GM21528 (cell line): ENCODE results near the gene ZNF653.
"Not testable (repeated sequence)": the region's sequence is repeated elsewhere in the genome, so short reads cannot be mapped to it uniquely, and the experiment has no call there.

Experiments used
- ATAC-seq: cut with Tn5 transposase; IDR thresholded peaks from one replicate; pipeline ENCODE4 v1.9.1; 2021; ENCODE audit warnings: mild to moderate bottlenecking, moderate library complexity; ENCODE audit not compliant: unreplicated experiment, low FRiP score

The ZNF653 gene

GRCh38 chr19:11458912-11459311 is 46.7 kb downstream of the ZNF653 start:
- ATAC-seq: not testable (repeated sequence)

DNA sequence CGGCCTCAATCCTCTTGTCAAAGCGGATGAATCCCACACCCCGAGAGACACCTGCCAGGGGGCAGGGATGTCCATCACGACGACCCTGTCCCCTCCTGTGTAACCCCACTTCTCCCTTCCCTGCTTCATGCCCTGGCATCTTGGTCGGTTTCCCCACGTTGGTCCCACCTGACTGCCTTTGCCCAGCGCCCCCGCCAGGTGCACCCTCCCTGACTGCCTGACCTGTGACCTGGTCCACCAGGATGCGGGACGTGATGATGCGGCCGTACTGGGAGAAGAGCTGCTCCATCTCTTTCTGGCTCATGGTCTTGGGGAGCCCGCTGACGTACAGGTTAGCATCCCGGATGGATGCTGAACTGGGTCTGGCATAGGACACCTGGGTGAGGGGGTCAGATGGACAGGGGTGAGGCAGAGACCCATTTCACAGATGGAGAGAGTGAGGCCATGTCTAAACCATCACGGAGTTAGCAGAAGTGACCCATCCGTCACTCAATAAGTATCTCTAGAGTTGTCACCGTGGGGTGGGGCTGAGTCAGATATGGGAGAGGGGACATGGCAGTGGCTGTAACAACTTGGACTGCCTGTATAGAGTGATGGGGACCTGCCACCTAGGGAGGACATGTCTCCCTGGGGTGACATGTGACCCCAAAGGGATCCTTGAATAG is 47.3 kb downstream of the ZNF653 start:
- no peak for ATAC-seq

DNA sequence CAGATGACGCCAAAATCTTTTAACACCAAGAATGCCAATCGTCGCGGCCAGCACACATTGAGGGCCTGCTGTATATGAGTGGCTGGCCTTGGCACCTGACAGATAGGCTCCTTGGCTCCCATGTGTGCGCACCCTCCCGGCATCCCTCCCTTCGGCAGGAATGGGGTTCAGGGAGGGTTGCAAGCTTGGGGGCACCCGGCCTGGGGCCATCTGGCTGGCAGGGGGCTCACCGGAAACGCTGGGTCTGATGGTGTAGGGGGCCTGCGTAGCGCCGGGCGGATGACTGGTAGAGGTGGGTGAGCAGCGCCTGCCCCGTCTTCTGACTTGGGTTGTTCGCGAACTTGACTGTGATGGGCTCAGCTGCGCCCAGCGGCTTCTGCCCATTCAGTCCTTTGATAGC is 47.8 kb downstream of the ZNF653 start:
- no peak for ATAC-seq

DNA sequence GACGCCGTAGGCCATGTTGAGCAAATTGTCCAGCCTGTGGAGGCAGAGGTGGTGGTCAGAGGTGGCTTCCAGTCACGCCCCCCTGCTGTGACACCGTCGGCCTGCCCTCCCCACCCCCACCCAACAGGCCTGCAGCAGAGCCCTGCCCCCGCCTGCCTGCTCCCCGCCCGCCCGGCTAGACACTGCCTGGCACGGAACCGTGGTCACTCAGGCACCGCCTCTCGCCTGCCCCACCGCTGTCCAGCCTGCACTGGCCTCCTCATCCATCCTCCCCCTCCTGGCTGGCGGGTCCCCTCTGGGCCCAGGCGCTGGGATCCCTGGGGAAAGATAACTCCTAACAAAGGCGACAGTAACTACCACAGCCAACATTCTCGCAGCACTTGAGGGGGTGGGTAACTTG is 48.5 kb downstream of the ZNF653 start:
- no peak for ATAC-seq

DNA sequence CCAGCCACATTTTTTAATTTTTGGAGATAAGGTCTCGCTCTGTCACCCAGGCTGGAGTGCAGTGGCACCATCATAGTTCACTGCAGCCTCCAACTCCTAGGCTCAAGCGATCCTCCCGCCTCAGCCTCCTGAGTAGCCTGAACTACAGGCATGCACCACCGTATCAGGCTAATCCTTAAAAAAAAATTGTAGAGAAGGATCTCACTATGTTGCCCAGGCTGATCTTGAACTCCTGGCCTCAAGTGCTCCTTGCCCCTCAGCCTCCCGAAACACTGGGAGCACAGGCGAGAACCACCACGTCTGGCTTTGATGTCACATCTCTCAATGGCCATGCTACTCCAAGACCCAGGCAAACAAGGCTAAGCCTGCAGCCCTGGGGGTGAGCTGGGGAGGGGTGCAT is 49.0 kb downstream of the ZNF653 start:
- no peak for ATAC-seq

DNA sequence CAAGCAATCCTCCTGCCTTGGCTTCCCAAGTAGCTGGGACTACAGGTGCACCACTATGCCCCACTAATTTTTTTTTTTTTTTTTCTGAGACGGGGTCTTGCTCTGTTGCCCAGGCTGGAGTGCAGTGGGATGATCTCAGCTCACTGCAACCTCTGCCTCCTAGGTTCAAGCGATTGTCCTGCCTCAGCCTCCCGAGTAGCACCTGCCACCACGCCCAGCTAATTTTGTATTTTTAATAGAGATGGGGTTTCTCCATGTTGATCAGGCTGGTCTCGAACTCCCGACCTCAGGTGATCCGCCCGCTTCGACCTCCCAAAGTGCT is 50.4 kb downstream of the ZNF653 start:
- ATAC-seq: not testable (repeated sequence)

- no peak for ATAC-seq
These were observed 51.9 kb downstream of the ZNF653 start for GRCh38 chr19:11453468-11454341.

GRCh38 chr19:11452620-11453310 is 52.9 kb downstream of the ZNF653 start:
- ATAC-seq: no peak

DNA sequence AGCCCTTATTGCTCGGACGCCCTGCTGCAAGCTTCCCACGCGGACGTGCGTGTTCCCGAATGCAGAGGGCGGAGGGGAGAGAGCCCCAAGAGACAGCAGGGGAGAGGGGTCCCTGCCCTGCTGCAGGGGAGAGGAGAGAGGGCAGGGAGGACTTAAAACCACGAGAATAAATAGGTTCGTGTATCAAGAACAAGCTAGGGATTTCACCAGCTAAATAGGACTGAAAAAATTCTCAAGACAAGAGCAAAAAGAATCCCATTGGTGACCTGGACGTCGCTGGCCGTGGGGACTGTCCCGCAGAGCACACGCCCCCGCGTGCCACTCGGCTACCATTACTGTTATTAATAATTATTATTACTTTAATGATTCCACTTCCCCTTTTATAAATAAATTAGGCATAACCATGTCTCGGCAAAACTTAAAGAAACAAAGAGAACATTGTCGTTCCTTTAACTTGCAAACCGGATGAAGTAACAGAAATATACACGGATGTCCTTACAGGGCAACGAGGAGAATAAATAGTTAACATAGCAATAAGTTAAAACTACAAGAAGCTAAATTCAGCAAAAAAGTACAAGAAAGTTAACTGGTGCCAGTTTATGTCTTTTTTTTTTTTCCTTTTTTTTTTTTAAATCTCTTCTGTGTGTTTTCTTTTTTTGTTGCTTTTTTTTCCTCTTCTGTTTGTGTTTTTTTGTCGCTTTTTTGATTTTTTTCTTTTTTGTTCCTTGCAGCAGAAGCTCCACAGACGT is 53.6 kb downstream of the ZNF653 start:
- ATAC-seq: no peak

- no peak for ATAC-seq
These were observed 54.2 kb downstream of the ZNF653 start for GRCh38 chr19:11451327-11451870.

GRCh38 chr19:11450570-11451326 is 54.9 kb downstream of the ZNF653 start:
- ATAC-seq: no peak

- ATAC-seq: no peak
These were observed 56.6 kb downstream of the ZNF653 start for GRCh38 chr19:11448923-11449554.

DNA sequence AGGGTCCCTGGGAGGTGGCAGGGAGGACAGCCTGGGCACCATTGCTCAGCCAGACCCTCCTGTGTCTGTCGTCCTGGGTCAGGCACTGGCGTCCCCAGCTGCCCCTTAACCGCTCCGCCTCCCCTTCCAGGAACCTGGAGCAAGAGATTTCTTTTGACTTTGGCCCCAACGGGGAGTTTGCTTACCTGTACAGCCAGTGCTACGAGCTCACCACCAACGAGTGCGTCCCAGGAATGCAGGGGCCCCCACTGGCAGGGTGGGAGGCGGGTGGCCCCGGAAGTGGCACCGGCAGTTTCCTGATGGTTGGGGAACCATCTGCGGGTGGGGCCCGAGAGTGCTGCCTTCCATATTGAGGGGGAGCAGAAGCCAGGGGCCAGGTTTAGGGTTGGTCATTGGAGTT is 57.2 kb downstream of the ZNF653 start:
- ATAC-seq: no peak

- no peak for ATAC-seq
These were observed 58.0 kb downstream of the ZNF653 start for GRCh38 chr19:11447347-11448262.

DNA sequence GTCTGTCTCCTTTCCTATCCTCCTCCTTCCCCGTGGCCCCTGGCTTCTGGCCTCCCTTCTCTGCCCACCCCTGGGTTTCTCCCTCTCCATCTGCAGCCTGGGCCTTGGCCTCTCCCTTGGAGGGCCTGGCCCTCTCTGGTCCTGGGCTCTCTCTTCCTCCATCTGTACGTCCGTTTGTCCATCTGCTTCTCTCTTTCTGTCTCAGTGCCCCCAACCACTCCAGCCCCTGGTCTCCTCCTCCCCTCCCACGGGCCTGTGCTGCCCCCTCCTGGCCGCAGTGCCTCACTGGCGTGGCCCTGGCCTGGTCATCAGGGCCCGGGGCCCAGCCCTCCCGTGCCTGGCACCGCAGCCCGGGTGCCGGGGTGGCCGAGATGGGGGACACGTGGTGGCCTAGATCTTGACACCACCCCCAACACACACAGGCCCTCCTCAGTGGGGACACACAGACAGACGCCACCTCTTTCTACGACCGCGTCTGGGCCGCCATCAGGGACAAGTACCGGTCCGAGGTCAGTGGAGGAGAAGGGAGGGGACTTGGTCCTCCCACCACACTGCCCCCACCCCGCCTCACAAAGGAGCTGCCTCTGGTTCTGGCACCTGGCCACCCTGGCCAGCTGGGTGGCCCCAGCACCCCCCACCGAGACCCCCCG is 58.9 kb downstream of the ZNF653 start:
- no peak for ATAC-seq

DNA sequence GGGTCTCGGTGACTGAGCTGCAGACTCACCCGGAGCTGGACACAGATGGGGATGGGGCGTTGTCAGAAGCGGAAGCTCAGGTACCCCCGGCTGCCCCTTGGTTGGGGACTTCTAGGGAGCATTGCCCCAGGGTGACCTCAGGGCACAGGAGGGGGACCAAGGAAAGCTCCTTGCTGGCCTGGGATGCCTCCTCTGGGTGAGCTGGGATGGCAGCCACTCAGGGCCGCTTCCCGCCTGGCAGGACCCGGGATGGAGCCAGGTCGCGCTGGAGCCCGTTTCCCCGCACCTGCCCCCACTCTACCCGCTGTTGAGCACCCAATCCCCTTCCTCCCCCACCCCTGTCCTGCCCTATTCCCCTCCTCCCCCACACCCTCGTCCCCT is 59.4 kb downstream of the ZNF653 start:
- ATAC-seq: no peak

GRCh38 chr19:11445141-11445540 is 60.5 kb downstream of the ZNF653 start:
- no peak for ATAC-seq

- no peak for ATAC-seq
These were observed 61.6 kb downstream of the ZNF653 start for GRCh38 chr19:11444059-11444458.
